Choroid plexus epithelial cell (primary cell): ENCODE measurements around the gene RIMS1.

Source experiments
- DNase-seq: peaks from one replicate; pipeline ENCODE4 v3.0.0-alpha.2; 2010; ENCODE audit warnings: low read depth
- H3K4me3 ChIP-seq: 2 replicates; pipeline ENCODE4 v1.5.1; 2011; ENCODE audit warnings: low read depth, mild to moderate bottlenecking, control low read depth, low read length, moderate library complexity
- TF ChIP-seq, protein P1 (sequence below): conservative IDR thresholded peaks from 2 replicates; pipeline ENCODE4 v1.5.1; 2011; ENCODE audit warnings: low read depth, mild to moderate bottlenecking, control low read depth, inconsistent platforms, low read length, moderate library complexity

Gene RIMS1

DNA sequence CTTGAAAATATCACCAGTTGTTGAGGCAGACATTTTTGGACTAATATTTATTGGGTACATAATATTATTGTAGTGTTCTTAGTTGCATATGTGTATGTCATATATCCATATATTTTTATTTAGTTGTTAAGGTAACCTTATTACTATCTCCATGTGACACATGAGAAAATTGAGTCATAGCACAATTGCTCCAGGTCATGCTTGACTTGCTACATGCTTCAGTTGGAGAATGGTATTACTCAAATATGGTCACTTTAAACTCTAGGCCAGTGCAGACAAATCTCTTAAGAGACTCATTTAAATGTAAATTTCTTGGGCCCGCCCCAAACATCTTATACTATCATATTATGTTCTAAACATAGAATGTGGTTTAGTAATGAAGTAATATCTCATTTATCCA is 246.1 kb downstream of the RIMS1 start:
- H3K4me3 ChIP-seq: no peak overlapping the region
- TF ChIP-seq, protein P1, sequence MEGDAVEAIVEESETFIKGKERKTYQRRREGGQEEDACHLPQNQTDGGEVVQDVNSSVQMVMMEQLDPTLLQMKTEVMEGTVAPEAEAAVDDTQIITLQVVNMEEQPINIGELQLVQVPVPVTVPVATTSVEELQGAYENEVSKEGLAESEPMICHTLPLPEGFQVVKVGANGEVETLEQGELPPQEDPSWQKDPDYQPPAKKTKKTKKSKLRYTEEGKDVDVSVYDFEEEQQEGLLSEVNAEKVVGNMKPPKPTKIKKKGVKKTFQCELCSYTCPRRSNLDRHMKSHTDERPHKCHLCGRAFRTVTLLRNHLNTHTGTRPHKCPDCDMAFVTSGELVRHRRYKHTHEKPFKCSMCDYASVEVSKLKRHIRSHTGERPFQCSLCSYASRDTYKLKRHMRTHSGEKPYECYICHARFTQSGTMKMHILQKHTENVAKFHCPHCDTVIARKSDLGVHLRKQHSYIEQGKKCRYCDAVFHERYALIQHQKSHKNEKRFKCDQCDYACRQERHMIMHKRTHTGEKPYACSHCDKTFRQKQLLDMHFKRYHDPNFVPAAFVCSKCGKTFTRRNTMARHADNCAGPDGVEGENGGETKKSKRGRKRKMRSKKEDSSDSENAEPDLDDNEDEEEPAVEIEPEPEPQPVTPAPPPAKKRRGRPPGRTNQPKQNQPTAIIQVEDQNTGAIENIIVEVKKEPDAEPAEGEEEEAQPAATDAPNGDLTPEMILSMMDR: no peak
- DNase-seq: no peak

DNA sequence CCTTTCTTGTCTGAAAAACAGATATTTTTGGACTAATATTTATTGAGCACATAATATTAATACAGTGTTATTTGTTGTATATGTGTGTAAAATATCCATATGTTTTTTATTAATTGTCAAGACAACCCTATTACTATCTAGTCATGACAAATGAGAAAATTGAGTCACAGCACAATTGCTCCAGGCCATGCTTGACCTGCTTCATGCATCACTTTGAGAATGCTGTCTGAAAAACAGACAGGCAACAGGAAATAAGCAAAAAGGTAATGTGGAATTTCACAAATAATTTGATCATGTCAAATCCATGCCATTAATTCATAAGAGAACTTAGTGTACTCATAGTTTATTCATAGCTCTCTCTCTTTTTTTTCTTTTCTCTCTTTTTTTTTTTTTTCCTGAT is 246.5 kb downstream of the RIMS1 start:
- no peak for DNase-seq
- TF ChIP-seq, protein P1: no peak
- no peak overlapping the region for H3K4me3 ChIP-seq

DNA sequence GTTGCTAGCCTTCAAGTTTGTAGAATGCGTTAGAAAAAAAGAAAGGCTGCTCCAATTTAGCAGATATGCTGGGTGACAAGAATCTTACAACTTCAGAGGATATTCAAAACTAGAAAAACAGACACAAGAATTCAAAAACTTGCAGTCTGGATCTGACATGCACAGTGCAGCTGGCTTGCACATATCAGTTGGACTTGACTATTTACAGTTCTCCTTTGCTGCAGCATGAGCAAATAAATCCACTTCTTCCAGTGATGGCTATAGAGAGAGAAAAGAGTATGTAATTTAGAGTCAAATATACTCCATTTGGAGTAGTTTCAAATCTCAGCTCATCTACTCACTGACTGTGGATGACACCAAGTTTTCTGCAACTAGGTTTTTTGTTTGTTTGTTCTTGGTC is 247.0 kb downstream of the RIMS1 start:
- DNase-seq: no peak
- no peak overlapping the region for H3K4me3 ChIP-seq

DNA sequence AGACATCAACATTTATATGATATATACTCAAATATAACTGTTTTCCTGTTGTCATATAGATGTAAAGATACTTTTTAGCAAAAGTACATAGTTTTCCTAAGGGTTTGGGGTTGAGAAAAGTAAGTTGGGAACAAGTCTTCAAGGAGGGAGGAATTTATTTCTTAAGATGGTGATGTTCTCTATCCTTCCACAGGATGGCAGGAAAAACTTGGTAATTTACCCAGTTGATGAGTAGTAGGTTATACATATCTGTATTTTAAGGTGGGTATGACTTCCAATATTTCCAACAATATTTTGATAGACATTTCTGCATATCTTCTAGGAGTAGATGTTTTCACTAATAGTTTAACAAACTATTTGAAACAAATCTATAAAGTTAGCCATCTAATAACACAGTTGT is 254.4 kb downstream of the RIMS1 start:
- H3K4me3 ChIP-seq: no peak overlapping the region
- TF ChIP-seq, protein P1: no peak
- DNase-seq: peak; percentile 30

More for the DNA sequence above, 247.0 kb downstream of the RIMS1 start:
- TF ChIP-seq, protein P1: no peak

DNA sequence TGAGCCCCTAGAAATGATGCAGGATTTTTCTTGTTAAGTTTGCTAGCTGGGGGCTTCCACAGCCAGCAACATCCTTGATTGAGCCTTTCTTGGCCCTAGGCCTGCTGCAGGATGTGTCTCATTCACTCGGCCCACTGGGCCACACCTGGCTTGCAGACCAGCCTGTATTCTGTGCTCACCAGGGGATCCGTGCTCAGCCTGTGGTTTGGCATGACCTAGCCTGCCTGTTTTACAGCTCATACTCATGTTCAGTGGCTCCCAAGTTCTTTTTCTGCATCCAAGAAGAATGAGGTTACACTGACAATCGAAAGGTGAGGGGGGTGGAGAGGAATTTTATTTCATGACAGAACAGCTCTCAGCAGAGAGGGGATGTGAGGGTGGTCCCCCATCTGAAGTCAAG is 263.4 kb downstream of the RIMS1 start:
- no peak for DNase-seq
- H3K4me3 ChIP-seq: no peak overlapping the region
- TF ChIP-seq, protein P1: no peak

DNA sequence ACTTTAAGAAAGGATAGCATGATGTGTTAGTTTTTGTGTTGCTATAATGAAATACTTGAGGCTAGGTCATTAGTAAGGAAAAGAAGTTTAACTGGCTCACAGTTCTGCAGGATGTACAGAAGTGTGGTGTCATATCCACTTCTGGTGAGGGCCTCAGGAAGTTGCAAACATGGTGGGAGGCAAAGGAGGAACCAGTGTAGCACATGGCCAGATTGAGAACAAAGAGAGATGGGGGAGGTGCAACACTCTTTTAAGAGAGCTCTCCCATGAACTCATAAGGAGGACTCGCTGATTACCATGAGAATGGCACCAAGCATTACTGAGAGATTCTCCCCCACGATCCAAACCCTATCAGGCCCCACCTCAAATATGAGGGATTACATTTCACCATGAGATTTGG is 265.4 kb downstream of the RIMS1 start:
- no peak overlapping the region for H3K4me3 ChIP-seq
- DNase-seq: no peak
- TF ChIP-seq, protein P1: no peak

DNA sequence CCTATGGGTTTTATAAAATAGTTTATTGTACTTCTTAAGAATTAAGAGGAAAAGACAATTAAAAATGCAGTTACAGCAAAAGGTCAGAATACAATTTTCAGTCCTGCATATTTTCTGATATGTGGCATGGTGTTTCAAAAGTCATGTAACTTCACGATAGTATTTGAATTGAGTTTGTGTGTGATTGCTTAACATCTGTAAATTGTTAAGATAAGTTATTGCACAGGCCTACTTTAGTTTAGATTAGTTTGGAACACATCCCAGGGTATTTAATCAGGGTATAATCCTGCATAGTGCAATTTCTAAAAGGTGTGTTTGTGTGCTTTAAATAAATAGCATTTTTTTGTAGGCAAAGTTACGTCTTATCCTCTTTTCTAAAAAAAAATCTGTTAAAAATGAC is 289.6 kb downstream of the RIMS1 start:
- TF ChIP-seq, protein P1: no peak
- H3K4me3 ChIP-seq: no peak overlapping the region
- peak; percentile 9 for DNase-seq
